NOMO-1 treated with dmso at 0.1 percent for 144 hours (cell line): ENCODE measurements around the gene WDR93.
"Not testable (repeated sequence)": the region's sequence is repeated elsewhere in the genome, so short reads cannot be mapped to it uniquely, and the experiment has no call there.

ENCODE experiments used
- DNase-seq: peaks from one replicate; lab custom pipeline; 2025; ENCODE audit not compliant: unreplicated experiment; lab: John Stamatoyannopoulos, UW

WDR93 gene

DNA sequence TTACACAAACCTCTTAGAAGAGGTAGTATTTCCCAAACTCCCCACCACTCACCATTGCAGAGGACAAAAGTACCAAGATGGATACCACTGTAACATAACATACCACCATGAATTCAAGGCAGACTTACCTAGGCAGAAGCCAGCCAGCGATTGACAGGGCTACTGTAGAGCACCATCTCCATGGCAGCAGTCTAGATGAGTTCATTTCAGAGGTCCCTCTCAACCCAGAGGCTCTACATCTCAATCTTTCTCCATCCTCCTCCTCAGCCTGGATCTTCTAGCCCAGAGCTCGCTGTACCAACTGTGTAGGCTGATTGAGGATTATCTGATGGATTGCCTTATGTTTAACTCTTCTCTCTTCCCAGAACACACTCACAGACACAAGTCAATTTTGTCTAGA is 9.5 kb upstream of the WDR93 start:
- no peak for DNase-seq

DNA sequence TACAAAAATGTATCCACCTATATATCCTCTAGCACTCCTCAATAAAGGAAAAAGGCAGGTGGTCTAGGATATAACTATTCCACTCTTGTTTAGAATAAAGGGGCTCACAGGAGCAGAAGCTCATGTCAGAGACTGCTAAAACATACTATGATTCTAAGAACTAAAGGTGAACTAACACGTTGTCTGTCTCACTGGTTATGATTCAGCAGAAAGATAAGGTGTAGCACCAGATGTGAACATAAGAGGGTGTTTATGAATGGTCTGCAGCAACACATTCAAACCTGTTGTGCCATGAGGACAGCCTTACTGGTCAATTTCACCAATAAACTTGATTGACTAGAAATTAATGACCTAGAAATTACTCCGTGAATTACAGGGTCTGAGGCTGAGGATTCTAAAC is 4.6 kb upstream of the WDR93 start:
- no peak for DNase-seq

DNA sequence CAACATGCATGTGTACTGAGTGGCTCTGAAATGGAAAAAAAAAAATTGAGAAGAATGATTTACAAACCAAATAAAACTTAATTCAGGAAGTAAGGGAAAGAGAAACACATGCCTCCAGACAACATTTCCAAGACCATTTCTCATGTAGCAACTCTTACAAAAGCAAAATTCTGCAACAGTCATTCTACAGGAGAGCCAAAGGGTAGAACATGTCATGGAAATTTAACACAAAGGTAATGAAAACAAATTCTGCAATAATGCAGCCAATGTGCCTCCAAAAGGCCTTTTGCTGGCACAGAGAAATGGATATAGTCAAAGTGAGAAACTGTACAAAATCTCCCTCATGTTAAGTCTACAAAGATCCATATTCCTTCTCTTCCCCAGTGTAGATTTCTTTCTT is 4.1 kb upstream of the WDR93 start:
- DNase-seq, result no peak

DNA sequence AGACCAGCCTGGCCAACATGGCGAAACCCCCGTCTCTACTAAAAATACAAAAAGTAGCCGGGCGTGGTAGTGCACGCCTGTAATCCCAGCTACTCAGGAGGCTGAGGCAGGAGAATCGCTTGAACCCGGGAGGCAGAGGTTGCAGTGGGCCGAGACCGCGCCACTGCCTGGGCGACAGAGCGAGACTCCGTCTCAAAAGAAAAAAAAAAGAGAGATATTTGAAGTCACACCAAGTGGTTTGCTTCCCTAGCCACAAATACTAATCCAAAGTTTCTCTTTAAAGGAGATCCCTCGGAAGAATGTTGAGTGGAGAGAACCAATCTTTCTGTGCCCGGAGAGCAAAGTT is 708 bp upstream of the WDR93 start:
- not testable (repeated sequence) for DNase-seq

DNA sequence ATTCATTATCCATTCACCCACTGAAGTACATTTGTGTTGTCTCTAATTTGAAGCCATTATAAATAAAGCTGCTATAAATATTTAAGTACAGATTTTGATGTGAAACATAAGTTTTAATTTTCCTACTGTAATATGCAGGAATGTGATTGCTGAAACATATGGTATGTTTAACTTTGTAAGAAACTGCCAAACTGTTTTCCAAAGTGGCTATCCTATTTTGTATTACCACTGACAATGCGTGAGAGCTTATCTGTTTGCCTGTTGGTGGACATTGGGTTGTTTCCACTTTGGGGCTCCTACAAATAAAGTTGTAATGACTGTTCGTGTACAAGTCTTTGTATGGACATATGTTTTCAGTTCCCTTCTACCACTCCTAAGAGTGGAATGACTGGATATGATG is 2.5 kb downstream of the WDR93 start:
- DNase-seq, result no peak

DNA sequence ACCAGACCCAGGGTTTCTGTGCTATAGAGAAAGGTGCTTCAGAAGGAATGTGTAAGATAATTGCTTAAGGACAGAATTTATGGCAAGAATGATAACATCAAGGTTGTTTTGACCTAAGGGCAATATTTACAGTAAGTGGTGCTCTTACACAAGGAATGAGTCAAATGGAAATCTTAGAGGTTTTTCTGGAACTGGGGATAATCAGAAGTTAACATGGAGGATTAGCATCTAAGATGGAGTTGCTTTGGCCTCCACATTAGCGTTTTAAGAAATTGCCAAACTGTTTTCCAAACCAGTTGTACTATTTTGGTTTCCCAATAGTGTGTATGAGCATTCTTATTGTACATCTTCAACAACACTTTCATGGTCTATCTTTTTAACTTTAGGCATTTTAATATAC is 3.1 kb downstream of the WDR93 start:
- DNase-seq, result no peak

DNA sequence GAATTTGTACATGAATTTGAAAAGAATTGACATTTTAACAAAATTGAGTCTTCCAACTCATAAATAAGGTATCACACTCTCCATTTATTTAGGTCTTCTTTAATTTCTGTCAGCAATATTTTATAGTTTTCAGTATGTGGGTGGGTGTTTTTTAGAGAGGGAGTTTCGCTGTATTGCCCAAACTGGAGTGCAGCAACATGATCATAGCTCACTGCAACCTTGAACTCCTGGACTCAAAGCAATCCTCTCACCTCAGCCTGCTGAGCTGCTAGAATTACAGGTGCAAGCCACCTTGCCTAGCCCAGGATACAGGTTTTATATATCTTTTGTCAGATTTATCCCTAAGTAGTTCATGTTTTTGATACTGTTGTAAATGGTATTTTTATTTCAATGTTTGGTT is 4.6 kb downstream of the WDR93 start:
- no peak for DNase-seq

DNA sequence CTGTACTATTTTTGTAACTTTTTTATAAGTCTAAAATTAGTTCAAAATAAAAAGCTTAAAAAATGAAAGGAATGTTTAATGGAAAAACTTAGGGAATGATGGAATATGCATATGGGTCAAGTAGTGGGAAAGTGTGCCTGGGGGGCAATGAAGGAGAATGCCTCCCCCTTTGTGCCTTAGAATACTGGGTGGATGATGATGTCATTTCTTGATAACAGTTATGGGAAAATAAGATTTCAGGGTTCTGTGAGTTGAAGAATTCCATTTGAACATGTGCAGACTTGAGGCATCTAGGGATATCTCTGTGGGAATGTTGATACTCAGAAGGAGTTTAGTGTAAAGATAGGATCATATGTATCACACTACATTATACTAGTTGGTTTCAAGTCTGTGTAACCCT is 13.8 kb downstream of the WDR93 start:
- no peak for DNase-seq

DNA sequence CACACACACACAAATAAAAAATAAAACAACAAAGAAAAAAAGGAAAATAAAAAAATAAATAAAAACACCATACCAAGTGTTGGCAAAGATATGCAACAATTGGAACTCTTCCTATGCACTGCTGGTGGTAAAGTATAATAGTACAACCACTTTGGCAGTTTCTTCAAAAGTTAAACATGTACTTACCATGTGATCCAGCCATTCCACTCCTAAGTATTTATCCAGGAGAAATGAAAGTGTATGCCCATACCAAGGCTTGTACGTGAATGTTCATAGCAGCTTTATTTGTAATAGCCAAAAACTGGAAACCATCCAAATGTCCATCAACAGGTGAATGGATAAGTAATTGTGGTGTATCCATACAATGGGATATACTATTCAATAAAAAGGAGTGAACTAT is 17.0 kb downstream of the WDR93 start:
- no peak for DNase-seq

DNA sequence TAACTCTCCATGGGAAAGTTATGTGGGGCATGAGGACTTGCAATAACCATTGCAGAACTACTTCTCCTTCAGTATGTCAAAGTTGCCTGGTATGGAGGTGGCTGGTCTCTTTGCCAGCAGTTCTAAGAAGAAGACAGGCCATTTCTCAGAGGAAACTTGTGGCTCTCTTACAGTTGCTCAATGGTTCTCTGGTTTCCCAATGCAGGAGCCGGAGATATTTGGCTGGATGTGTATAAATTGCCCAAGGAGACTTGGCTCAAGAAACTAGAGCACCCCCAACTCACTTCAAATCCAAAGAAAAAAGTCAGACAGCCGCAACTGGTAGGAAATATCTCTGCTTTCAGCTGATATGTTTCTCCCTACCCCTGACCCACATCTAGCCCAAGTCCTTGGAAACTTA is 24.2 kb downstream of the WDR93 start:
- no peak for DNase-seq

DNA sequence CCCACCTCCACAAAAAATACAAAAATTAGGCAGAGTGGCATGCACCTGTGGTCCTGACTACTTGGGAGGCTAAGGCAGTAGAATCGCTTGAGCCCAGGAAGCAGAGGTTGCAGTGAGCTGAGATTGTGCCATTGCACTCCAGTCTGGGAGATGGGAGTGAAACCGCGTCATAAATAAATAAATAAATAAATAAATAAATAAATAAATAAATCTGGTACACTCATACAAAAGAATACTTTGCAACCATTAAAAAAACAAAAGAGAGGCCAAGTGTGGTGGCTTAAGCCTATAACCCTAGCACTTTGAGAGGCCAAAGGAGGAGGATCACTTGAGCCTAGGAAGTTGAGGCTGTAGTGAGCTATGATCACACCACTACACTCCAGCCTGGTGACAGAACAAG is 32.4 kb downstream of the WDR93 start:
- DNase-seq, result no peak

DNA sequence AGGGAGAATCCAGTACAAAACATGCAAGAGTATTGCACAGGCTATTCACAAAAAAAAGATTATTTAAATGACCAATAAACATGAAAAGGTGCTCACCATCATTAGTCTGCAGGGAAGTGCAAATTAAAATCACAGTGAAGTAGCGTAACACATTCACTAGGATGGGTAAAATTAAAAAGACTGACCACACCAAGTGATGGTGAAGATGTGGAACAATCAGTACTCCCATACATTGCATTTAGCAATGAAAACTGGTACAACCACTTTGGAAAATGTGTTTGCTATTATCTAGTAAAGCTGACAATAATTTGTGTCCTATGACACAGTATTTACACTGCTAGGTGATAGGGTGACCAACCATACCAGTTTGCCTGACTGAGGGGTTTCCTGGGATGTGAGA is 34.0 kb downstream of the WDR93 start:
- no peak for DNase-seq

DNA sequence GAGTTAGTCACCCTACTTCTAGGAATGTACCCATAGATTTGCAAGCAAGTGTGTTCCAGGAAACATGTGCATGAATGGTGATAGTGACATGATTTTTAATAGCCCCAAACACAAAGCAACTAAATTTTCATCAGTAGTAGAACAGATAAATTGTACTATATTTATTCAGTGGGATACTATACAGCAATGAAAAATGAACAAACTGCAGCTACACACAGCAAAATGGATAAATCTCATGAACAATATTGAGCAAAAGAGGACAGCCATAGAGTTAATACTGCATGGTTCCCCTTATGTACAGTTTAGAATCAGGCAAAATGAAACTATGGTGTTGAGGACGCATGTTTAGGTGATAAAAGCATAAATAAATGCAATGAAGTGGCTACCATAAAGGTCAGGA is 34.5 kb downstream of the WDR93 start:
- DNase-seq, result no peak

DNA sequence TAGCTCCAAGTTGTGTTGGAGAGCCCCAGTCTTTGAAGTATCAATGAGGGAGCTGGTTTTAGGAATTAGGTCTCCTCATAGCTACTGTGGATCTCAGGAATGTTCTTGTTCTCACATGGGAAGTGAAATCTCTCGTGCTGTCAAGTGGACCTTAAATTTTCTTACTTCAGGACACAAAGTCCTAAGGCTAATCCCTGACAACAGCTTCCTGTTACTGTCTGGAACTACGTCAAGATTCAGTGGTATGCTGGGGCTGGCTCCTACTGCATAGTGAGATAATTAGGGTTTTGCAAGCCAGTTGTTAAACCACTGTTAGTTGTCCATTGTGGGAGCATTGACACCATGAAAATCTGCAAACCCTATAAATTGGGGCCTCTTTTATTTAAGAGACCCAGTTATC is 37.6 kb downstream of the WDR93 start:
- no peak for DNase-seq

DNA sequence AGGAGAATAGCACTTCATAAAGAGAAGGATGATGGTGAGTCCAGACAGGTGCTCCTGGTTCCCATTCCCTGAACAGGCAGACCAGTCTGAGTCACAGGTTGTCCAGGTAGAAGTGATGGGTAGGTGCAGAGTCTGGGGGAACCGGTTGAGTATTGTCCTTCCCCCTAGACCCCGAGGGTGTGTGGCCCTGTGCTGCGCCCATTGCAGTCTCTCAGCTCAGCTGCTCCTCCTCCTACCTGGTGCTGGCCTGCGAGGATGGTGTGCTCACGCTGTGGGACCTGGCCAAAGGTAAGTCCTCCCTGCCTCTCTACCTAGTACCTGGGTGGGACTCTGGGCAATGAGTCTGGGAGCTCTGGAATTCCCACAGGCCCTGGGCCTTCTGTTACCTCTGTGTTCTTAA is 40.7 kb downstream of the WDR93 start:
- DNase-seq, result no peak

DNA sequence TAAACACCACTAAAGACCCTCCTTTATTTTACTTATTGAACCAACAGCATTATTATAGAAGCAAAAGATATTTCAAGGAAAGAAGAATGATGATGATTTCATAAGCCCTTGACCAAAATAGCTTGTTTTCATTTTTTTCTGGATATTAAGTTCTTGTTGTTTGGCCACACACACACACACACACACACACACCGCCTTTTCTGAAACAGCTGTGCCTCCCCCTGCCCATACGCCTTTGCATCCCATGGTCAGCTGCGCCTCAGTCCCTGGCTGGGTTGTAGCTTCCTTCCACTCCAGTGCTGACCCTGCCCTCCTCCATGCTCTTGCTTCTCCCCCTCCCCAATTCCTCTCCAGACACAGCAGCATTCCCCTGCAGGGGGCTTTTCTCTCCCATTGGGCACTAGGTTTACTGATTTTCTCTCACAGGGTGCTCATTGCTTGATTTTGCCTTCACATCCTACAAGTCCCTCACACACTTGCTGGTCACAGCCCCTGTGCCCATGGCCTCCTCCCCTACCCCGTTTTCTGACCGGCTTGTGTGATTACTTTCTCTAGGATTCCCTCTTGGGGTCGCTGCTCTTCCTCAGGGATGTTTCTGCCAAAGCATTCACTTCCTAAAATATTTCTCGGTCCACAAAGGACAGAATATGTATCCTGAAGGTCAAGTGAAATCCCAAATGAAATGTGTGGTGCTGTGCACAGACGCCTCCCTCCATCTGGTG is 42.0 kb downstream of the WDR93 start:
- no peak for DNase-seq

DNA sequence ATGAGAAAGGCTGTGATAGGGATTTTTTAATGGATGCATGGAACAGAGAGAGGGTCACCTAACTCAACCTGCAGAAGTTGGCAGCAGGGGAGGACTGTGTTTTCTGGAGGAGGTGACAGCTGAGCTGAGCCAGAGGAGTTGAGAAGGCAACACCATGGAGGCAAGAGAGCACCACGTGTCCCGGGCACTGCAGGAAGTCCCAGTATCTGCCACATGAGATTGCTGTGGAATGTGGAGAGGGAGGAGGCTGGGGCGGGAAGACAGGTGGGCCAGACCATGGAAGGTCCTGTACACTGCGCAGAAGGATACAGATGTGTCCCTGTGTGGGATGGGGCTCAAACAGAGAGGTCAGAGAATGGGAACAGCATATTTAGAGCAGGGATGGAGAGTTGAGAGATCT is 45.2 kb downstream of the WDR93 start:
- DNase-seq, result no peak

DNA sequence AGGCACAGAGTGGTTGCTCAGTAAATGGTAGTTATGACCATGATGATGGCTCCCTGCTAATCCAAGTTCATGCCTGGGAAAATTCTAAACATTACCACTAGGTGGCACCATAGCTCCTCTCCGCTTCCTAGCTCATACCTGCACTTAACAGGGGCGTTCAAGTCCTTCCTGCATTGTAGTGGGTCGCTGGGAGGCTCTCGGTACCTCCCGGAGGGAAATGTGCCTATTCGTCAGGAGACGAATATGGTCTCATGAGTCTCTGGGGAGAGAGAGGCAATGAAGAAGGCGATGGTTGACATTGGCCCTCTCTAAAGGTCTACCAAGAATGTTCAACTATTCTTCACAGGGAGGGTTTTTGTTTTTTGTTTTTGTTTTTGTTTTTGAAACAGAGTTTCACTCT is 49.5 kb downstream of the WDR93 start:
- DNase-seq, result peak; percentile 13

DNA sequence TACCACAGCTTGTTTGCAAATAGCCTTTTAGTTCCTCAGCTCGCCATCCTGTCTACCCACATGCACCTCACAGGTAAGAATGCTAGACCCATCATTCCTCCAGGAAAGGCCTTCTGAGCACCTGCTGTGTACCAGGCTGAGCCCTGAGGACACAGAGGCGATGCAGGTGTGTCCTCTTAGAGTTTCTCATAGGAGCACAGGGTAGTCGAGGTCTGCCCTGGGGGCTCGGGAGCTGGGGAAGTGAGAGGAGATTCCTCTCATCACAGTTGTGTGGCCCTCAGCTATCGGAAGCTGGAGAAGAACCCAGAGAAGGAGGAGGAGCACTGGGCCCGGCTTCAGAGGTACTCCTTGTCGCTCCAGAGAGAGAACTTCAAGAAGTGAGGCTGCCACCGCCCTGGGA is 52.4 kb downstream of the WDR93 start:
- no peak for DNase-seq

DNA sequence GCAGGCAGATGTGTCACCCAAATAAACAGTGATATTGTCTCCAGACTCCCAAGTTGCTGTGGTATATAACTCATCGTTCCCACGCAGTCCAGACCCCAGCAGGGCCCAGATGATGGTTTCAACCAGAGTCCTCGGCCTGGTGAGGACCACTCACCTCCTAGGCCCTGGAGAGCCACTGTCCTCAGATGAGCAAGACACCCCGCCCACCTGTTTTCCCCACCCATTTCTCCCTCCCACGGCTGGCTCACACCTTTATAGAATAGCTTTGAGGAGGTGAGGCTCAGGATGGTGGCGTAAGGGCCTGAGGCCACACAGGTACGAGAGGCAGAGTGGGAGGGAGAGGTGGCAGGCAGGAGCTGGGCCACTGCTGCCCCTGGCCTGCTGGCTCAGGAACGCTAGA is 53.0 kb downstream of the WDR93 start:
- no peak for DNase-seq

DNA sequence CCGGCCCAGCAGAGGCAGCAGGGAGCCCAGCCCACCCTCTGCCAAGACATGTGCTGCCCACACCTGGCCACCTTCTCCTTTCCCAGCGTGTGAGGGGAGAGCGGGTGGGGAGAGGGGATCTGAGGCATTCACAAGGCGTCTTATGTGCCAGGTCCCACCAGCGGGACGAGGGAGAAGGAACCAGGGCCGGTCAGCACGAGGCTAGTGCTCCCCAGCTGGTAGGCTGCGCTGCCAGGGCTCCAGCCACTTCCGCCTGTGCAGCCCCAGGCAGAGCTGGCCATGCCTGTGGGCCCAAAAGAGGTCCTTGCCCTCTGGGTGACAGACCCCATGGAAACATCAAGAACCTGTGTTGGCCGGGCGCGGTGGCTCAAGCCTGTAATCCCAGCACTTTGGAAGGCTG is 54.5 kb downstream of the WDR93 start:
- DNase-seq, result no peak

DNA sequence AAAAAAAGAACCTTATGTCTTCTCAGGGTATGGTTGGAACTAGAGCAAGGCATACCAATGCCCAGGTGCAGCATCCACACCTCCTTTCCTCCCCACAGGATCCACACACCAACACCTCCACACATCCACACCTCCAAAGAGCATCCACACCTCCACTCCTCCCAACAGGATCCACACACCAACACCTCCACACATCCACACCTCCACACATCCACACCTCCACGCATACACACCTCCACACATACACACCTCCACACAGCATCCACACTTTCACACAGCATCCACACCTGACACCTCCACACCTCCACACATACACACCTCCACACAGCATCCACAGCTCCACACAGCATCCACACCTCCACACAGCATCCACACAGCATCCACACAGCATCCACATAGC is 55.2 kb downstream of the WDR93 start:
- no peak for DNase-seq

DNA sequence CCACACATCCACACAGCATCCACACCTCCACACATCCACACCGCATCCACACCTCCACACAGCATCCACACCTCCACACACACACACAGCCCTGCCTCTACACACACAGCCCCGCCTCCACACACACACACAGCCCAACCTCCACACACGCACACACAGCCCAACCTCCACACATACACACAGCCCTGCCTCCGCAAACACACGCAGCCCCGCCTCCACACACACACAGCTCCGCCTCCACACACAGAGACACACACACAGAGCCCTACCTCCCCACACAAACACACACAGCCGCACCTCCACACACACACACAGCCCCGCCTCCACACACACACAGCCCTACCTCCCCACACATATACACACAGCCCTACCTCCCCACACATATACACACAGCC is 55.8 kb downstream of the WDR93 start:
- no peak for DNase-seq
